ENCODE results near the gene GNG4.
"Not testable (repeated sequence)": the region's sequence is repeated elsewhere in the genome, so short reads cannot be mapped to it uniquely, and the experiment has no call there.

The GNG4 gene

GRCh38 chr1:235652364-235652763, 2.8 kb upstream of the GNG4 start:
- ChIA-PET POLR2A (no interaction called here), CTCF (no interaction called here)
- no peak overlapping the region for H3K4me3 ChIP-seq (ENCODE audit: low read depth, low read length)
- no peak for DNase-seq (ENCODE audit: low read depth, low spot score)
- no peak for TF ChIP-seq CTCF (IDR thresholded peaks at IDR 0.05; ENCODE audit: insufficient read depth, low read length, missing control alignments)

- TF ChIP-seq CTCF (IDR thresholded peaks at IDR 0.05; ENCODE audit: insufficient read depth, low read length, missing control alignments), result no peak
- CTCF ChIA-PET, result interaction anchor here (0.6 kb wide), 1 partner anchor 559 kb away, joined by 4 read pairs; no protein-coding TSS in a partner anchor
- H3K4me3 ChIP-seq (ENCODE audit: low read depth, low read length), result no peak overlapping the region
Observed at GRCh38 chr1:235651170-235651806, 1.7 kb upstream of the GNG4 start.

GRCh38 chr1:235650341-235651169, 971 bp upstream of the GNG4 start:
- TF ChIP-seq CTCF (IDR thresholded peaks at IDR 0.05; ENCODE audit: insufficient read depth, low read length, missing control alignments), result no peak
- CTCF ChIA-PET, result no interaction called here

More at GRCh38 chr1:235651170-235651806, 1.7 kb upstream of the GNG4 start:
- DNase-seq (ENCODE audit: low read depth, low spot score), result no peak
- POLR2A ChIA-PET, result interaction anchor here (0.6 kb wide), 1 partner anchor 141 kb away, joined by 3 read pairs; no protein-coding TSS in a partner anchor

GRCh38 chr1:235648954-235649367, 623 bp downstream of the GNG4 start:
- CTCF ChIA-PET, result interaction anchor here (0.9 kb wide), 1 partner anchor 15 kb away, joined by 3 read pairs; no protein-coding TSS in a partner anchor
- peak overlapping the region; percentile 52 for H3K4me3 ChIP-seq (ENCODE audit: low read depth, low read length)
- DNase-seq (ENCODE audit: low read depth, low spot score), result no peak
- POLR2A ChIA-PET, result no interaction called here
- no peak for TF ChIP-seq CTCF (IDR thresholded peaks at IDR 0.05; ENCODE audit: insufficient read depth, low read length, missing control alignments)

More at GRCh38 chr1:235650341-235651169, 971 bp upstream of the GNG4 start:
- POLR2A ChIA-PET, result interaction anchor here (0.6 kb wide), 1 partner anchor 142 kb away, joined by 3 read pairs; no protein-coding TSS in a partner anchor
- peak overlapping the region; percentile 44 for H3K4me3 ChIP-seq (ENCODE audit: low read depth, low read length)
- no peak for DNase-seq (ENCODE audit: low read depth, low spot score)

GRCh38 chr1:235648407-235648907, 1.1 kb downstream of the GNG4 start:
- ChIA-PET CTCF (interaction anchor here (0.9 to 2.4 kb wide), 2 partner anchors 14 kb away, joined by 3 to 6 read pairs; no protein-coding TSS in a partner anchor), POLR2A (no interaction called here)
- no peak for TF ChIP-seq CTCF (IDR thresholded peaks at IDR 0.05; ENCODE audit: insufficient read depth, low read length, missing control alignments)
- no peak for DNase-seq (ENCODE audit: low read depth, low spot score)
- H3K4me3 ChIP-seq (ENCODE audit: low read depth, low read length), result peak overlapping the region; percentile 52

GRCh38 chr1:235647537-235647936, 2.0 kb downstream of the GNG4 start:
- DNase-seq (ENCODE audit: low read depth, low spot score); H3K4me3 ChIP-seq (ENCODE audit: low read depth, low read length); POLR2A ChIA-PET: not testable (repeated sequence)
- CTCF ChIA-PET, result interaction anchor here (1.5 to 2.4 kb wide), 3 partner anchors 13 to 47 kb away, joined by 3 to 6 read pairs (median 5); no protein-coding TSS in a partner anchor
